OCI-LY7 (cell line): ENCODE results near the gene CFHR1.

Experiments
- CTCF ChIP-seq: fragments of 200-600 bp; sonication (generic); conservative IDR thresholded peaks from 2 replicates; pipeline ENCODE4 v1.5.1; 2014; ENCODE audit warnings: mild to moderate bottlenecking, antibody characterized with exemption, low read length, moderate library complexity, mixed read lengths
- EZH2phosphoT487 ChIP-seq: fragments of 200-600 bp; sonication (generic); IDR thresholded peaks from 2 replicates; pipeline ENCODE4 v1.6.1; 2018; ENCODE audit warnings: low read depth, borderline replicate concordance, mild to moderate bottlenecking, mixed run types, antibody characterized with exemption, low read length, moderate library complexity, mixed read lengths

- TF ChIP-seq CTCF (no peak), EZH2phosphoT487 (no peak)
Observed at GRCh38 chr1:196875935-196876334, 56.4 kb downstream of the CFHR1 start.
